Measurements from ENCODE around the gene CASP9. TPM values are rescaled to one million over a fixed set of nuclear protein-coding genes. Genes with fewer than 3 reads are reported as not detected.
"Not testable (repeated sequence)": the region's sequence is repeated elsewhere in the genome, so short reads cannot be mapped to it uniquely, and the experiment has no call there.

CASP9 gene
- total RNA-seq, 1 experiment from 2014 or later, result 8.0 TPM

DNA sequence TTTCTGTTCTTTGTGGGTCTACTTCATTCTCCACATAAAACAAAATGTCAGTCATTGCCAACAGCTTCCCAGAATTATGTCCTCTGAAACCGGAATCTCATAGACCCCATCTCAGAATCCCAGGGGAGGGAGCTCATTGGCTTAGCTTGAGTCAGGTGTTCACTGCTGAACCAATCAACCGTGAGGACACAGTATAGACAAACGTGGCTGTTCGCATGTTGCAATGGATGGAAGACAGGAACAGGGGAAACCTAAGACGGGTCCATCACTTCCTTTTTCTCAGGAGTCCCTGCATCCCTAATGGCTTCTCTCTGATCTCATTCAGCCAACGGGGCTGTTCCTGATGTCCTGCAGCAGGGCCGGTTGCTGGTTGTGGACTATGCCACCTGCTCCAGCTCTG lies 58.3 kb downstream of the CASP9 start:
- intact Hi-C loops (cut with micrococcal nuclease), result no loop called here
- H3K27me3 ChIP-seq (ENCODE audit: low read length), result no peaks in the 10 kb centered on the region
- H4K20me1 ChIP-seq (ENCODE audit: low read length), result no peaks in the 10 kb centered on the region
- DNase-seq (no peak), ATAC-seq (no peak)
- no peaks in the 10 kb centered on the region for H3K79me2 ChIP-seq (ENCODE audit: low read length)
- H3K4me2 ChIP-seq (ENCODE audit: low read length), result no peak overlapping the region
- TF ChIP-seq EZH2phosphoT487 (IDR thresholded peaks at IDR 0.05; ENCODE audit: borderline replicate concordance, low read length) (no peak), EZH2 (IDR thresholded peaks at IDR 0.05; ENCODE audit: low read length, unreplicated experiment) (no peak)
- TF ChIP-seq, protein P1, sequence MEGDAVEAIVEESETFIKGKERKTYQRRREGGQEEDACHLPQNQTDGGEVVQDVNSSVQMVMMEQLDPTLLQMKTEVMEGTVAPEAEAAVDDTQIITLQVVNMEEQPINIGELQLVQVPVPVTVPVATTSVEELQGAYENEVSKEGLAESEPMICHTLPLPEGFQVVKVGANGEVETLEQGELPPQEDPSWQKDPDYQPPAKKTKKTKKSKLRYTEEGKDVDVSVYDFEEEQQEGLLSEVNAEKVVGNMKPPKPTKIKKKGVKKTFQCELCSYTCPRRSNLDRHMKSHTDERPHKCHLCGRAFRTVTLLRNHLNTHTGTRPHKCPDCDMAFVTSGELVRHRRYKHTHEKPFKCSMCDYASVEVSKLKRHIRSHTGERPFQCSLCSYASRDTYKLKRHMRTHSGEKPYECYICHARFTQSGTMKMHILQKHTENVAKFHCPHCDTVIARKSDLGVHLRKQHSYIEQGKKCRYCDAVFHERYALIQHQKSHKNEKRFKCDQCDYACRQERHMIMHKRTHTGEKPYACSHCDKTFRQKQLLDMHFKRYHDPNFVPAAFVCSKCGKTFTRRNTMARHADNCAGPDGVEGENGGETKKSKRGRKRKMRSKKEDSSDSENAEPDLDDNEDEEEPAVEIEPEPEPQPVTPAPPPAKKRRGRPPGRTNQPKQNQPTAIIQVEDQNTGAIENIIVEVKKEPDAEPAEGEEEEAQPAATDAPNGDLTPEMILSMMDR (conservative IDR thresholded peaks at IDR 0.05; ENCODE audit: low read depth, low read length), result no peak
- POLR2A ChIA-PET (ENCODE audit: unreplicated experiment), result no interaction called here
- no peaks in the 10 kb centered on the region for H3K4me1 ChIP-seq (ENCODE audit: insufficient read depth, low read length)
- no peak overlapping the region for H3K4me3 ChIP-seq (ENCODE audit: low read length)
- H2AFZ ChIP-seq (ENCODE audit: low read length), result no peak overlapping the region
- no peaks in the 10 kb centered on the region for H3K9me3 ChIP-seq (ENCODE audit: low read length)
- no peaks in the 10 kb centered on the region for H3K36me3 ChIP-seq (ENCODE audit: low read depth, low read length)
- H3F3A ChIP-seq (ENCODE audit: low read length, unreplicated experiment), result no peaks in the 10 kb centered on the region
- H3K9me2 ChIP-seq (replicated peaks; ENCODE audit: low read length), result no peaks in the 10 kb centered on the region
- H3K9ac ChIP-seq (ENCODE audit: low read length), result no peak overlapping the region
- no TSS peak for BruUV-seq (replicated peaks)
- CTCF ChIA-PET, result no interaction called here
- H3K27ac ChIP-seq (ENCODE audit: low read length), result no peak overlapping the region

DNA sequence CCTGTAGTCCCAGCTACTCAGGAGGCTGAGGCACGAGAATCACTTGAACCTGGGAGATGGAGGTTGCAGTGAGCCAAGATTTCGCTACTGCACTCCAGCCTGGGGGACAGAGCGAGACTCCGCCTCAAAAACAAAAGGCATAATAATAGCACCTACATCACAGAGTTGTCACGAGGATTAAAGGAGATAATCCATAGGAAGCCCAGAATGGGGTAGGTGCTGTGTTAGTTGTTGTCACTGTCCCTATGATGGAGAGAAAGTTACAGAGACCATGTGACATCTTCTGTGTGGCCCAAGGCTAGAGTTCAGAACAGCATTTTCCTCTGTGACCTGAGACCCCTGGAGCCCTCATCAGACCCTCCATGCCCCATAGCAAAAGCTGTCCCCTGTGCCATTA lies 60.1 kb downstream of the CASP9 start:
- H3F3A ChIP-seq (ENCODE audit: low read length, unreplicated experiment); H3K27ac ChIP-seq (ENCODE audit: low read length); ATAC-seq; H3K27me3 ChIP-seq (ENCODE audit: low read length); H3K9me2 ChIP-seq (replicated peaks; ENCODE audit: low read length); H3K4me1 ChIP-seq (ENCODE audit: insufficient read depth, low read length); CTCF ChIA-PET; H3K4me2 ChIP-seq (ENCODE audit: low read length); H2AFZ ChIP-seq (ENCODE audit: low read length); H3K4me3 ChIP-seq (ENCODE audit: low read length); H4K20me1 ChIP-seq (ENCODE audit: low read length); BruUV-seq (replicated peaks); H3K9ac ChIP-seq (ENCODE audit: low read length); H3K79me2 ChIP-seq (ENCODE audit: low read length); H3K36me3 ChIP-seq (ENCODE audit: low read depth, low read length); H3K9me3 ChIP-seq (ENCODE audit: low read length); POLR2A ChIA-PET (ENCODE audit: unreplicated experiment); intact Hi-C loops (cut with micrococcal nuclease); DNase-seq: not testable (repeated sequence)

DNA sequence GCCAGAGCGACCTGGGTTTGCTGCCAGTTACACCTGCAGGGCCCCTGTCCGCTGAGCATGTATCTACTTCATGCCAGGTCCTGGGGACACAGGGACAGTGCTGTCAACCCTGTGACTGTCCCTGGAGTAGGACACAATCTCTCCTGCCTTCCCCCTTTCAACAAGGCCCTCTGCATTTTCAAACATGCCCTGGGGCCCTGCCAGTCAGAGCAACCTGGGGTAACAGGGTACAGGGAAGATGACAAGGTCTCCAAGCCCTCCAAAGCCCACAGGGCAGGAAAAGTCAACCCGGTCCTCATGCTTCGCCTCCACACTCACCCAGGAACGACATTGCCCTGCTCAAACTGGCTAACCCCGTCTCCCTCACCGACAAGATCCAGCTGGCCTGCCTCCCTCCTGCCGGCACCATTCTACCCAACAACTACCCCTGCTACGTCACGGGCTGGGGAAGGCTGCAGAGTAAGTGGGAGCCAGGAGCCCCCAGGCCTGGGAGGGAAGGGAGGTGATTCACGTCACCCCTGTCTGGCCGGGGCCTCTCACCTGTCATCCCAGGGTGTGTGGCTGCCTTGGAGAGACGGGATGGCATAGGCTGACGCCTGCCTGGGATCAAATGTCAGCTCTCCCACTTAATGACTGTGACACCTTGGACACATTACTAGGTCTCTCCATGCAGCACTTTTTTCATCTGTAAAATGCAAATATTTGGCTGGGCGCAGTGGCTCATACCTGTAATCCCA lies 60.8 kb downstream of the CASP9 start:
- H2AFZ ChIP-seq (ENCODE audit: low read length); H3K27ac ChIP-seq (ENCODE audit: low read length); H3K4me2 ChIP-seq (ENCODE audit: low read length); H3K79me2 ChIP-seq (ENCODE audit: low read length); H4K20me1 ChIP-seq (ENCODE audit: low read length); H3K27me3 ChIP-seq (ENCODE audit: low read length); H3K9ac ChIP-seq (ENCODE audit: low read length); H3K4me3 ChIP-seq (ENCODE audit: low read length); BruUV-seq (replicated peaks); H3F3A ChIP-seq (ENCODE audit: low read length, unreplicated experiment); ATAC-seq; CTCF ChIA-PET; H3K9me2 ChIP-seq (replicated peaks; ENCODE audit: low read length); H3K36me3 ChIP-seq (ENCODE audit: low read depth, low read length); H3K4me1 ChIP-seq (ENCODE audit: insufficient read depth, low read length); H3K9me3 ChIP-seq (ENCODE audit: low read length); DNase-seq; intact Hi-C loops (cut with micrococcal nuclease); POLR2A ChIA-PET (ENCODE audit: unreplicated experiment): not testable (repeated sequence)

DNA sequence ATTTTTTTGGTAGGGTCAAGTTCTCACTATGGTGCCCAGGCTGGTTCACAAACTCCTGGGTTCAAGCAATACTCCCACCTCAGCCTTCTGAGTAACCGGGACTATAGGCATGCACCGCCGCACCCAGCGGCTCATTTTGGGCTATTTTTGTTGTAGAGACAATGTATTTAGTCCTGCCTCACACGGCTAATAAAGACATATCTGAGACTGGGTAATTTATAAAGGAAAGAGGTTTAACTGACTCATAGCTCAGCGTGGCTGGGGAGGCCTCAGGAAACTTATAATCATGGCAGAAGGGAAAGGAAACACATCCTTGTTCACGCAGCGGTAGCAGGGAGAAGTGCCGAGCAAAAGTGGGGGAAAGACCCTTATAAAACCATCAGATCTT lies 63.3 kb downstream of the CASP9 start:
- Histone ChIP-seq H3K4me2 (ENCODE audit: low read length) (no peak overlapping the region), H3K4me1 (ENCODE audit: insufficient read depth, low read length) (peaks cover 3% of the 10 kb centered on the region; the same call in 1 of the 2 replicates), H3F3A (ENCODE audit: low read length, unreplicated experiment) (no peaks in the 10 kb centered on the region), H3K36me3 (ENCODE audit: low read depth, low read length) (no peaks in the 10 kb centered on the region), H3K9me3 (ENCODE audit: low read length) (no peaks in the 10 kb centered on the region), H3K4me3 (ENCODE audit: low read length) (no peak overlapping the region), H3K27me3 (ENCODE audit: low read length) (no peaks in the 10 kb centered on the region), H3K79me2 (ENCODE audit: low read length) (no peaks in the 10 kb centered on the region), H2AFZ (ENCODE audit: low read length) (no peak overlapping the region), H3K27ac (ENCODE audit: low read length) (no peak overlapping the region), H3K9me2 (replicated peaks; ENCODE audit: low read length) (no peaks in the 10 kb centered on the region), H3K9ac (ENCODE audit: low read length) (no peak overlapping the region), H4K20me1 (ENCODE audit: low read length) (no peaks in the 10 kb centered on the region)
- intact Hi-C loops (cut with micrococcal nuclease), result no loop called here
- ATAC-seq (no peak), DNase-seq (no peak)
- TF ChIP-seq, protein P1 (conservative IDR thresholded peaks at IDR 0.05; ENCODE audit: low read depth, low read length), result no peak
- BruUV-seq (replicated peaks), result no TSS peak
- CTCF ChIA-PET, result no interaction called here
- POLR2A ChIA-PET (ENCODE audit: unreplicated experiment), result no interaction called here
